Posterior vena cava (tissue), 2 donors: ENCODE data around the gene ANAPC2. TPM values are rescaled to one million over a fixed set of nuclear protein-coding genes. Genes with fewer than 3 reads are reported as not detected.

Source experiments
- microRNA-seq, 2 donors: library from miRNA; unstranded; fragments of <30 nt; microRNA quantifications; one replicate each; pipeline ENCODE4 v1.2.0, GENCODE V29; 2020 to 2021; ENCODE audit warnings: borderline microRNAs expressed in 2 of 2
- total RNA-seq, 2 donors: library from RNA; stranded (reverse); fragmentation: NEBNext Ultra II Directional; extraction: Animal tissue kit (Norgen Biotek cat#: 25700); gene quantifications; one replicate each; pipeline ENCODE4 v1.2.1, GENCODE V29; 2021
- donor health status: DM: yes; HTN: yes; CAD: no.
- donor health status: DM: yes; HTN: yes; CAD: no.

ANAPC2 gene
- total RNA-seq, 2 donors from 2014 or later = 39.1 to 42.3 TPM

Small RNAs within 50 kb of the gene (microRNA-seq; reads per million reads assigned to microRNA genes)
- gene MIR3621 = 0 reads per million in 2 donors

Other genes starting within 250 kb of the ANAPC2 start
- gene FBXW5, start 243.8 kb downstream of the ANAPC2 start, total RNA-seq = 100 to 1,000 TPM in 1 of 2 donors, 10 to 100 TPM in 1; 95.0 to 100 TPM
- gene C8G, start 243.3 kb downstream of the ANAPC2 start, total RNA-seq = 1 to 10 TPM; 1.4 TPM
- under 1 TPM; 0.62 to 0.88 TPM for gene LCN12, start 236.3 kb downstream of the ANAPC2 start, total RNA-seq
- gene PTGDS, start 211.1 kb downstream of the ANAPC2 start, total RNA-seq = 100 to 1,000 TPM; 475 to 547 TPM
- 1 to 10 TPM; 2.0 to 2.4 TPM for gene LCNL1, start 205.6 kb downstream of the ANAPC2 start, total RNA-seq
- 10 to 100 TPM; 23.1 to 25.4 TPM for gene PAXX, start 196.1 kb downstream of the ANAPC2 start, total RNA-seq
- gene CLIC3, start 192.0 kb downstream of the ANAPC2 start, total RNA-seq = 1 to 10 TPM; 1.9 to 3.8 TPM
- gene ABCA2, start 160.3 kb downstream of the ANAPC2 start, total RNA-seq = 10 to 100 TPM; 30.8 to 32.8 TPM
- gene FUT7, start 156.5 kb downstream of the ANAPC2 start, total RNA-seq = under 1 TPM; 0.24 to 0.32 TPM
- gene NPDC1, start 142.4 kb downstream of the ANAPC2 start, total RNA-seq = 100 to 1,000 TPM; 129 to 133 TPM
- gene ENTPD2, start 134.5 kb downstream of the ANAPC2 start, total RNA-seq = 1 to 10 TPM in 1 of 2 donors, under 1 TPM in 1; 0.48 to 1.2 TPM
- gene SAPCD2, start 118.0 kb downstream of the ANAPC2 start, total RNA-seq = under 1 TPM; 0.33 to 0.42 TPM
- 10 to 100 TPM; 15.2 to 20.5 TPM for gene UAP1L1, start 111.0 kb downstream of the ANAPC2 start, total RNA-seq
- 10 to 100 TPM; 32.0 to 44.3 TPM for gene MAN1B1, start 101.6 kb downstream of the ANAPC2 start, total RNA-seq
- 100 to 1,000 TPM; 108 to 128 TPM for gene DPP7, start 73.8 kb downstream of the ANAPC2 start, total RNA-seq
- gene GRIN1, start 49.4 kb downstream of the ANAPC2 start, total RNA-seq = not detected
- gene LRRC26, start 18.5 kb downstream of the ANAPC2 start, total RNA-seq = not detected
- not detected for gene TMEM210, start 16.5 kb downstream of the ANAPC2 start, total RNA-seq
- gene SSNA1, start 116 bp upstream of the ANAPC2 start, total RNA-seq = 10 to 100 TPM; 40.4 to 44.6 TPM
- 1 to 10 TPM; 4.2 to 8.8 TPM for gene TPRN, start 12.2 kb upstream of the ANAPC2 start, total RNA-seq
- gene TMEM203, start 17.1 kb upstream of the ANAPC2 start, total RNA-seq = 10 to 100 TPM; 24.8 to 25.2 TPM
- gene NDOR1, start 17.1 kb upstream of the ANAPC2 start, total RNA-seq = 1 to 10 TPM; 6.7 to 8.1 TPM
- gene RNF208, start 33.7 kb upstream of the ANAPC2 start, total RNA-seq = 1 to 10 TPM; 2.3 to 2.7 TPM
- gene CYSRT1, start 36.6 kb upstream of the ANAPC2 start, total RNA-seq = under 1 TPM in 1 of 2 donors, not detected in 1; 0.32 TPM
- not detected for gene RNF224, start 38.9 kb upstream of the ANAPC2 start, total RNA-seq
- gene SLC34A3, start 42.3 kb upstream of the ANAPC2 start, total RNA-seq = not detected
- 100 to 1,000 TPM; 178 to 185 TPM for gene TUBB4B, start 52.7 kb upstream of the ANAPC2 start, total RNA-seq
- not detected for gene STPG3, start 62.7 kb upstream of the ANAPC2 start, total RNA-seq
- gene NELFB, start 66.8 kb upstream of the ANAPC2 start, total RNA-seq = 10 to 100 TPM; 33.3 to 36.7 TPM
- gene TOR4A, start 89.2 kb upstream of the ANAPC2 start, total RNA-seq = 1 to 10 TPM; 5.3 to 7.0 TPM
- gene NRARP, start 113.7 kb upstream of the ANAPC2 start, total RNA-seq = 1 to 10 TPM; 5.6 to 9.0 TPM
- gene EXD3, start 234.6 kb upstream of the ANAPC2 start, total RNA-seq = 10 to 100 TPM; 13.9 to 14.6 TPM
- gene NOXA1, start 234.8 kb upstream of the ANAPC2 start, total RNA-seq = 1 to 10 TPM; 2.0 to 2.7 TPM